Nephron progenitor cell (in vitro differentiated cells): Measurements from ENCODE around the gene BSN.

Experiments
- DNase-seq: peaks from one replicate; pipeline ENCODE4 v3.0.0; 2021
- H3K27ac Mint-ChIP-seq: 2 replicates; pipeline ENCODE4 v1.8.0; 2021; ENCODE audit warnings: mild to moderate bottlenecking, moderate library complexity, mixed read lengths
- H3K27me3 Mint-ChIP-seq: 2 replicates; pipeline ENCODE4 v1.8.0; 2021; ENCODE audit warnings: mild to moderate bottlenecking, low read depth, mixed read lengths; ENCODE audit not compliant: poor library complexity
- H3K36me3 Mint-ChIP-seq: 2 replicates; pipeline ENCODE4 v1.8.0; 2021; ENCODE audit warnings: low read depth, mixed read lengths
- H3K4me1 Mint-ChIP-seq: 2 replicates; pipeline ENCODE4 v1.8.0; 2021; ENCODE audit warnings: mixed read lengths
- H3K4me3 Mint-ChIP-seq: 2 replicates; pipeline ENCODE4 v1.8.0; 2021; ENCODE audit warnings: mild to moderate bottlenecking, moderate library complexity, mixed read lengths
- H3K9me3 Mint-ChIP-seq: 2 replicates; pipeline ENCODE4 v1.8.0; 2021; ENCODE audit warnings: mild to moderate bottlenecking, moderate library complexity, mixed read lengths
- TF ChIP-seq, protein P1 (sequence below): fragments of 200-600 bp; sonication (generic); IDR thresholded peaks from 2 replicates; pipeline ENCODE4 v1.5.0; 2021; ENCODE audit warnings: antibody characterized with exemption

Gene BSN

DNA sequence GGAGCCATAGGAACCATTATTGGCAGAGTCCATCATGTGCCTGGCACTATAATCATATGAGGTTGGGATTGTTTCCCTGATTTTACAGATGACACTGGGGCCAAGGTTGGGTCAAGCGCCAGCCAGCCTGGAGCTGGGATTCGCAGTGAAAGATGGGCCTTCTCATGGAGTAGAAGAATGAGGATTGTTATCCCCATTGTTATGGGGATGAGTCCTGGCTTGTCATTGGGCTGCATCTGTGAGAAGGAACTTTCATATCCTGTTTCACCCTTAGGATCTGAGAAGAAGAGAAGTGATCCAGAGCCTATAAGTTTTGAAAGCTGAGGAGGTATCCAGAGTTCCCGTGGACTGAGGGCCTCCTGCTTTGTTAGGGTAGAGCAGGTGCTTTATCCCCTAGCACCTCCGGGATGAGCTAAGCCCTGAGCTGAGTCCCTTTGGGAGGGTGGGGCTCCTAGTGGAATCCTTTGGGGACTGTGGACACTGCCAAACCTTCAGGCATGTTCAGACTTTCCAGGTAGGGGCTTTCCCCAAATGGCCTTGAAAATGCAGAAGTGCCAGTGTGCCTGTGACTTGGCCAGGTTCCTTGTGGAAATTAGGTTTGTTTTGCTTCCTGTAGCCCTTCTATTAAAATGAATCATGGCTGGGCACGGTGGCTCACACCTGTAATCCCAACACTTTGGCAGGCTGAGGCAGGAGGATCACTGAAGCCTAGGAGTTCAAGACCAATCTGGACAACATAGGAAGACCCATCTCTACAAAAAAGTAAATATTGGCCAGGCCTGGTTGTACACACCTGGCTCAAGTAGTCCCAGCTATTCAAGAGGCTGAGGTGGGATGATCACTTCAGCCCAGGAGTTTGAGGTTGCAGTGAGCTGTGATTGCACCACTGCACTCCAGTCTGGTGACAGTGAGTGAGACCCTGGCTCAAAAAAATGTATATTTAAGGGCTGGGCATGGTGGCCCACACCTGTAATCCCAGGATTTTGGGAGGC is 30.2 kb upstream of the BSN start:
- H3K4me1 Mint-ChIP-seq, result peaks cover 5% of the 10 kb centered on the region
- DNase-seq, result no peak
- H3K9me3 Mint-ChIP-seq, result no peaks in the 10 kb centered on the region
- peaks cover 15% of the 10 kb centered on the region for H3K36me3 Mint-ChIP-seq
- no peak overlapping the region for H3K4me3 Mint-ChIP-seq
- no peaks in the 10 kb centered on the region for H3K27me3 Mint-ChIP-seq
- H3K27ac Mint-ChIP-seq, result no peak overlapping the region
- TF ChIP-seq, protein P1, sequence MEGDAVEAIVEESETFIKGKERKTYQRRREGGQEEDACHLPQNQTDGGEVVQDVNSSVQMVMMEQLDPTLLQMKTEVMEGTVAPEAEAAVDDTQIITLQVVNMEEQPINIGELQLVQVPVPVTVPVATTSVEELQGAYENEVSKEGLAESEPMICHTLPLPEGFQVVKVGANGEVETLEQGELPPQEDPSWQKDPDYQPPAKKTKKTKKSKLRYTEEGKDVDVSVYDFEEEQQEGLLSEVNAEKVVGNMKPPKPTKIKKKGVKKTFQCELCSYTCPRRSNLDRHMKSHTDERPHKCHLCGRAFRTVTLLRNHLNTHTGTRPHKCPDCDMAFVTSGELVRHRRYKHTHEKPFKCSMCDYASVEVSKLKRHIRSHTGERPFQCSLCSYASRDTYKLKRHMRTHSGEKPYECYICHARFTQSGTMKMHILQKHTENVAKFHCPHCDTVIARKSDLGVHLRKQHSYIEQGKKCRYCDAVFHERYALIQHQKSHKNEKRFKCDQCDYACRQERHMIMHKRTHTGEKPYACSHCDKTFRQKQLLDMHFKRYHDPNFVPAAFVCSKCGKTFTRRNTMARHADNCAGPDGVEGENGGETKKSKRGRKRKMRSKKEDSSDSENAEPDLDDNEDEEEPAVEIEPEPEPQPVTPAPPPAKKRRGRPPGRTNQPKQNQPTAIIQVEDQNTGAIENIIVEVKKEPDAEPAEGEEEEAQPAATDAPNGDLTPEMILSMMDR, result no peak

DNA sequence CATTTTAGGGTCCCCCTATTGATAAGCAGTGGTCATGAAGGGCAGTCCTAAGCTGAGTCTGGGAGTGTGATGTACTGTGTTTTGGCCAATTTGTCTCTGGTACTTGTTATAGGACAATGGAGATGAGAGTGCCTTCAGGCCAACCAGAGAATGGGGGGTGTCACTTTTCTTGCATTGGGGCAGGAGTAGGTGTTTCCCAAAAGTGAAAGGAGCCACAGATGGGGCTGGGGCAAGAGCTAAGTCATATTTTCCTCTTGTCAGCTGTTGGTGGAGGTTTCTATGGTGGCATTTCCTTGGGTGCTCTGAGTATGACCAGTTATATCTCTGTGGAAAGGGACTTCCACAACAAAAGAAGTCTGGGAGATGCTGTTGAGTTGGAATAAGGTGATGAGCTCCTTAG is 24.7 kb upstream of the BSN start:
- H3K9me3 Mint-ChIP-seq, result no peaks in the 10 kb centered on the region
- TF ChIP-seq, protein P1, result no peak
- no peak overlapping the region for H3K4me3 Mint-ChIP-seq
- no peaks in the 10 kb centered on the region for H3K4me1 Mint-ChIP-seq
- H3K27me3 Mint-ChIP-seq, result no peaks in the 10 kb centered on the region
- H3K36me3 Mint-ChIP-seq, result peaks cover 35% of the 10 kb centered on the region
- DNase-seq, result no peak
- no peak overlapping the region for H3K27ac Mint-ChIP-seq

- Mint-ChIP-seq H3K36me3 (peaks cover 32% of the 10 kb centered on the region), H3K27ac (no peak overlapping the region), H3K27me3 (no peaks in the 10 kb centered on the region), H3K4me3 (no peak overlapping the region), H3K9me3 (no peaks in the 10 kb centered on the region), H3K4me1 (peaks cover 3% of the 10 kb centered on the region)
- DNase-seq, result no peak
- TF ChIP-seq, protein P1, result no peak
Observed at GRCh38 chr3:49530231-49530630, 24.0 kb upstream of the BSN start.

DNA sequence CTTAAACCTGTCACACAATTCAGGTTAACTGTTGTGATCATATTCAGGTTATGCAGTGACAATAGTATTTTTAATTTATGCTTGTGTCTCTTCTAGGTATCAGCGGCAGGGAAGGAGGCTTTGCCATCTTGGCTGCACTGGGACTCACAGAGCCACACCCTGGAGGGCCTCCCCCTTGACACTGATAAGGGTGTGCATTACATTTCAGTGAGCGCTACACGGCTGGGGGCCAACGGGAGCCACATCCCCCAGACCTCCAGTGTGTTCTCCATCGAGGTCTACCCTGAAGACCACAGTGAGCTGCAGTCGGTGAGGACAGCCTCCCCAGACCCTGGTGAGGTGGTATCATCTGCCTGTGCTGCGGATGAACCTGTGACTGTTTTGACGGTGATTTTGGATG is 23.6 kb upstream of the BSN start:
- Mint-ChIP-seq H3K36me3 (peaks cover 29% of the 10 kb centered on the region), H3K27ac (no peak overlapping the region), H3K4me3 (no peak overlapping the region), H3K9me3 (no peaks in the 10 kb centered on the region), H3K27me3 (no peaks in the 10 kb centered on the region), H3K4me1 (peaks cover 7% of the 10 kb centered on the region)
- no peak for DNase-seq
- TF ChIP-seq, protein P1, result no peak

- TF ChIP-seq, protein P1, result no peak
- peaks cover 12% of the 10 kb centered on the region for H3K4me1 Mint-ChIP-seq
- peak overlapping the region; percentile 66 for H3K27ac Mint-ChIP-seq
- no peaks in the 10 kb centered on the region for H3K9me3 Mint-ChIP-seq
- DNase-seq, result no peak
- H3K4me3 Mint-ChIP-seq, result no peak overlapping the region
- H3K27me3 Mint-ChIP-seq, result no peaks in the 10 kb centered on the region
- peaks cover 29% of the 10 kb centered on the region for H3K36me3 Mint-ChIP-seq
Observed at GRCh38 chr3:49531218-49531617, 23.1 kb upstream of the BSN start.

DNA sequence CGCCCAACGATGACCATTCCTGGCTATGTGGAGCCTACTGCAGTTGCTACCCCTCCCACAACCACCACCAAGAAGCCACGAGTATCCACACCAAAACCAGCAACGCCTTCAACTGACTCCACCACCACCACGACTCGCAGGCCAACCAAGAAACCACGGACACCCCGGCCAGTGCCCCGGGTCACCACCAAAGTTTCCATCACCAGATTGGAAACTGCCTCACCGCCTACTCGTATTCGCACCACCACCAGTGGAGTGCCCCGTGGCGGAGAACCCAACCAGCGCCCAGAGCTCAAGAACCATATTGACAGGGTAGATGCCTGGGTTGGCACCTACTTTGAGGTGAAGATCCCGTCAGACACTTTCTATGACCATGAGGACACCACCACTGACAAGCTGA is 22.6 kb upstream of the BSN start:
- TF ChIP-seq, protein P1, result no peak
- Mint-ChIP-seq H3K27me3 (no peaks in the 10 kb centered on the region), H3K27ac (no peak overlapping the region), H3K36me3 (peaks cover 27% of the 10 kb centered on the region), H3K4me3 (no peak overlapping the region), H3K9me3 (no peaks in the 10 kb centered on the region), H3K4me1 (peaks cover 17% of the 10 kb centered on the region)
- no peak for DNase-seq
